HCT116 (cell line): ENCODE measurements around the gene ABCB8. TPM values are rescaled to one million over a fixed set of nuclear protein-coding genes. Genes with fewer than 3 reads are reported as not detected.

Source experiments
- ATAC-seq: fragments of 200-7000 bp; cut with Tn5 transposase; 2 replicates; pipeline ENCODE4 v1.9.1; 2020; ENCODE audit warnings: mild to moderate bottlenecking, moderate library complexity
- BruUV-seq: library from RNA; stranded (reverse); fragments of 400-500 nt; replicated peaks from 2 replicates; lab custom pipeline; 2021; lab: Mats Ljungman, UMichigan
- CTCF ChIA-PET: fragments of 300-600 bp; sonication (Branson Sonifier 250); formaldehyde crosslinking; loops from one replicate; lab custom pipeline; 2021; ENCODE audit warnings: antibody characterized with exemption; lab: Charles Lee
- POLR2A ChIA-PET: fragments of 300-600, 350-600 bp; sonication (Branson Sonifier 250); formaldehyde crosslinking; loops from one replicate; lab custom pipeline; 2021; ENCODE audit warnings: antibody characterized with exemption; lab: Charles Lee
- RAD21 ChIA-PET, 2 experiments: fragments of 300-600 bp; sonication (Branson Sonifier 250); formaldehyde crosslinking; loops; one replicate each; lab custom pipeline; 2023; ENCODE audit warnings: low total read pairs in 2 of 2; ENCODE audit not compliant: uncharacterized antibody in 2 of 2, unreplicated experiment in 2 of 2, low non-redundant PET in 1 of 2; lab: Charles Lee
- DNase-seq: peaks from one replicate; pipeline ENCODE4 v3.0.0-alpha.2; 2010; ENCODE audit warnings: low read depth, low spot score
- H2AFZ ChIP-seq: fragments of 200-600 bp; shearing (Covaris generic), sonication (generic); 2 replicates; pipeline ENCODE4 v1.6.1; 2017; ENCODE audit warnings: low read depth, mixed run types, mixed read lengths, antibody characterized with exemption, low read length; ENCODE audit not compliant: poor library complexity, severe bottlenecking
- H3K27ac ChIP-seq: 2 replicates; pipeline ENCODE4 v1.5.1; 2012; ENCODE audit warnings: low read depth, low read length
- H3K27me3 ChIP-seq: fragments of 200-600 bp; sonication (generic); 2 replicates; pipeline ENCODE4 v1.6.1; 2016; ENCODE audit warnings: mixed run types, low read length, mixed read lengths; ENCODE audit not compliant: insufficient read depth
- H3K36me3 ChIP-seq, 2 experiments: fragments of 200-500 bp in 1 of 2; fragments of 200-600 bp in 1 of 2; sonication (Bioruptor generic) in 1 of 2; sonication (generic) in 1 of 2; 2 replicates each; pipeline versions ENCODE4 v1.5.1 to v1.6.1; 2014 to 2016; ENCODE audit warnings: low read length in 2 of 2, inconsistent platforms in 1 of 2, mixed read lengths in 1 of 2, mixed run types in 1 of 2; ENCODE audit not compliant: insufficient read depth in 2 of 2, control insufficient read depth in 1 of 2
- H3K4me1 ChIP-seq, 2 experiments: fragments of 200-600 bp in 1 of 2; sonication (generic) in 1 of 2; 2 replicates each; pipeline versions ENCODE4 v1.5.1 to v1.6.1; 2012 to 2017; ENCODE audit warnings: low read length in 2 of 2, inconsistent platforms in 1 of 2, mild to moderate bottlenecking in 1 of 2, mixed read lengths in 1 of 2, mixed run types in 1 of 2, moderate library complexity in 1 of 2; ENCODE audit not compliant: insufficient read depth in 2 of 2, control insufficient read depth in 1 of 2
- H3K4me2 ChIP-seq: fragments of 200-600 bp; sonication (generic); 2 replicates; pipeline ENCODE4 v1.6.1; 2017; ENCODE audit warnings: mixed run types, low read length, mixed read lengths
- H3K4me3 ChIP-seq, 2 experiments: fragments of 200-600 bp in 1 of 2; sonication (generic) in 1 of 2; replicated peaks in 1 of 2; 2 replicates each; pipeline ENCODE4 v1.5.1; 2011 to 2016; ENCODE audit warnings: low read length in 2 of 2, control low read depth in 1 of 2, low read depth in 1 of 2, mild to moderate bottlenecking in 1 of 2, mixed read lengths in 1 of 2, mixed run types in 1 of 2
- H3K79me2 ChIP-seq: fragments of 200-600 bp; sonication (generic); 2 replicates; pipeline ENCODE4 v1.6.1; 2017; ENCODE audit warnings: mild to moderate bottlenecking, mixed run types, low read length, moderate library complexity, mixed read lengths; ENCODE audit not compliant: insufficient read depth
- H3K9ac ChIP-seq: fragments of 200-600 bp; sonication (generic); 2 replicates; pipeline ENCODE4 v1.6.1; 2016; ENCODE audit warnings: low read length, mixed read lengths
- H3K9me2 ChIP-seq: fragments of 200-600 bp; sonication (generic), shearing (Covaris generic); 2 replicates; pipeline ENCODE4 v1.6.1; 2017; ENCODE audit warnings: mixed run types, mild to moderate bottlenecking, moderate library complexity; ENCODE audit not compliant: insufficient read depth
- H3K9me3 ChIP-seq, 2 experiments: fragments of 200-500 bp in 1 of 2; fragments of 200-600 bp in 1 of 2; sonication (Bioruptor generic) in 1 of 2; sonication (generic) in 1 of 2; 2 replicates each; pipeline ENCODE4 v1.6.1; 2014 to 2017; ENCODE audit warnings: low read length in 2 of 2, mixed read lengths in 2 of 2, inconsistent platforms in 1 of 2, low read depth in 1 of 2, mild to moderate bottlenecking in 1 of 2, mixed run types in 1 of 2, moderate library complexity in 1 of 2; ENCODE audit not compliant: control insufficient read depth in 1 of 2, insufficient read depth in 1 of 2
- H4K20me1 ChIP-seq: fragments of 200-600 bp; sonication (generic), shearing (Covaris generic); 2 replicates; pipeline ENCODE4 v1.6.1; 2017; ENCODE audit warnings: mixed run types, mild to moderate bottlenecking, moderate library complexity; ENCODE audit not compliant: insufficient read depth
- ATF3 ChIP-seq: IDR thresholded peaks from 2 replicates; pipeline ENCODE4 v1.6.1; 2012
- CBX3 ChIP-seq: IDR thresholded peaks from 2 replicates; pipeline ENCODE4 v1.6.1; 2012; ENCODE audit warnings: low read depth
- CTCF ChIP-seq, 3 experiments: fragments of 200-600 bp in 1 of 3; sonication (generic) in 1 of 3; IDR thresholded peaks in 2 of 3; conservative IDR thresholded peaks in 1 of 3; 2 replicates each; pipeline ENCODE4 v1.5.1; 2012 to 2017; ENCODE audit warnings: low read depth in 2 of 3, low read length in 2 of 3, antibody characterized with exemption in 1 of 3, borderline replicate concordance in 1 of 3, control low read depth in 1 of 3, mild to moderate bottlenecking in 1 of 3, mixed read lengths in 1 of 3, mixed run types in 1 of 3, moderate library complexity in 1 of 3; ENCODE audit not compliant: insufficient read depth in 1 of 3
- ELF1 ChIP-seq: IDR thresholded peaks from 2 replicates; pipeline ENCODE4 v1.6.1; 2012; ENCODE audit warnings: low read depth, borderline replicate concordance
- EZH2 ChIP-seq: fragments of 200-600 bp; sonication (generic); IDR thresholded peaks from 2 replicates; pipeline ENCODE4 v1.6.1; 2017; ENCODE audit warnings: antibody characterized with exemption, mixed run types
- EZH2phosphoT487 ChIP-seq: fragments of 200-600 bp; IDR thresholded peaks from 2 replicates; pipeline ENCODE4 v1.6.1; 2018; ENCODE audit warnings: antibody characterized with exemption, borderline replicate concordance
- JUND ChIP-seq: IDR thresholded peaks from 2 replicates; pipeline ENCODE4 v1.6.1; 2012
- MAX ChIP-seq: IDR thresholded peaks from 2 replicates; pipeline ENCODE4 v1.6.1; 2012
- POLR2A ChIP-seq: IDR thresholded peaks from 2 replicates; pipeline ENCODE4 v1.7.0; 2011; ENCODE audit warnings: borderline replicate concordance; ENCODE audit not compliant: insufficient read depth, insufficient read length; ENCODE audit errors: extremely low read depth
- POLR2AphosphoS5 ChIP-seq: IDR thresholded peaks from 2 replicates; pipeline ENCODE4 v1.6.1; 2011; ENCODE audit warnings: mild to moderate bottlenecking, low read depth, low read length, moderate library complexity
- RAD21 ChIP-seq: IDR thresholded peaks from 2 replicates; pipeline ENCODE4 v1.6.1; 2012; ENCODE audit warnings: low read depth, mild to moderate bottlenecking
- REST ChIP-seq: IDR thresholded peaks from 2 replicates; pipeline ENCODE4 v1.6.1; 2012; ENCODE audit warnings: low read depth
- SIN3A ChIP-seq: IDR thresholded peaks from 2 replicates; pipeline ENCODE4 v1.6.1; 2012; ENCODE audit warnings: low read depth
- SP1 ChIP-seq: IDR thresholded peaks from 2 replicates; pipeline ENCODE4 v1.6.1; 2012; ENCODE audit warnings: low read depth
- TCF7L2 ChIP-seq: IDR thresholded peaks from 2 replicates; pipeline ENCODE4 v1.7.0; 2011; ENCODE audit warnings: borderline replicate concordance, inconsistent platforms; ENCODE audit not compliant: insufficient read depth, insufficient read length; ENCODE audit errors: extremely low read depth
- YY1 ChIP-seq: IDR thresholded peaks from 2 replicates; pipeline ENCODE4 v1.6.1; 2011; ENCODE audit warnings: low read length, low read depth, moderate library complexity, mild to moderate bottlenecking; ENCODE audit not compliant: insufficient replicate concordance; ENCODE audit errors: extremely low read depth
- ZBTB33 ChIP-seq: IDR thresholded peaks from 2 replicates; pipeline ENCODE4 v1.6.1; 2011; ENCODE audit warnings: mild to moderate bottlenecking, low read length, moderate library complexity; ENCODE audit not compliant: insufficient replicate concordance; ENCODE audit errors: extremely low read depth
- ZFX ChIP-seq: fragments of 450-650 bp; IDR thresholded peaks from 2 replicates; pipeline ENCODE4 v1.6.1; 2017
- intact Hi-C: fragments of 100-400 bp; cut with micrococcal nuclease; formaldehyde crosslinking; loops from 2 replicates; pipeline ENCODE4 v1.10.0; 2022
- total RNA-seq: library from RNA; stranded (reverse); gene quantifications from one replicate; pipeline ENCODE4 v1.2.1, GENCODE V29; 2021; ENCODE audit not compliant: unreplicated experiment

ABCB8 gene
- total RNA-seq, 1 experiment from 2014 or later, result 55.2 TPM

GRCh38 chr7:151045967-151046366, 17.7 kb downstream of the ABCB8 start:
- CTCF ChIA-PET, result no interaction called here
- DNase-seq (no peak), ATAC-seq (no peak)
- no peaks in the 10 kb centered on the region for H3K27me3 ChIP-seq
- no peak overlapping the region for H3K4me2 ChIP-seq
- no peaks in the 10 kb centered on the region for H3K36me3 ChIP-seq
- H3K9me3 ChIP-seq, result no peaks in the 10 kb centered on the region
- RAD21 ChIA-PET, result no interaction called here
- no peaks in the 10 kb centered on the region for H3K79me2 ChIP-seq
- H2AFZ ChIP-seq, result no peak overlapping the region
- H3K4me1 ChIP-seq, result no peaks in the 10 kb centered on the region
- no peak overlapping the region for H3K27ac ChIP-seq
- no TSS peak for BruUV-seq
- POLR2A ChIA-PET, result no interaction called here
- H3K9me2 ChIP-seq, result no peaks in the 10 kb centered on the region
- H3K9ac ChIP-seq, result no peak overlapping the region
- intact Hi-C loops, result no loop called here
- TF ChIP-seq POLR2A (no peak), EZH2phosphoT487 (no peak), CBX3 (no peak), ELF1 (no peak), SP1 (no peak), REST (no peak), YY1 (no peak), ATF3 (no peak), RAD21 (no peak), SIN3A (no peak), EZH2 (no peak), MAX (no peak), JUND (no peak), CTCF (IDR thresholded peaks at IDR 0.05 in 2 of 3, conservative IDR thresholded peaks at IDR 0.05 in 1 of 3; ENCODE audit: borderline replicate concordance in 1 of 3, insufficient read depth in 1 of 3, low read depth in 2 of 3, low read length in 2 of 3) (no peak), POLR2AphosphoS5 (no peak), ZFX (no peak), TCF7L2 (no peak), ZBTB33 (no peak)
- no peaks in the 10 kb centered on the region for H4K20me1 ChIP-seq
- H3K4me3 ChIP-seq, result no peak overlapping the region
